A204.1 (cell line): Measurements from ENCODE around the gene CDC42BPG.
"Not testable (repeated sequence)": the region's sequence is repeated elsewhere in the genome, so short reads cannot be mapped to it uniquely, and the experiment has no call there.

Experiments
- FAIRE-seq: peaks from 2 replicates; lab custom pipeline; 2012; peaks lifted over from hg19 to GRCh38; lab: Jason Lieb, UNC

CDC42BPG gene

DNA sequence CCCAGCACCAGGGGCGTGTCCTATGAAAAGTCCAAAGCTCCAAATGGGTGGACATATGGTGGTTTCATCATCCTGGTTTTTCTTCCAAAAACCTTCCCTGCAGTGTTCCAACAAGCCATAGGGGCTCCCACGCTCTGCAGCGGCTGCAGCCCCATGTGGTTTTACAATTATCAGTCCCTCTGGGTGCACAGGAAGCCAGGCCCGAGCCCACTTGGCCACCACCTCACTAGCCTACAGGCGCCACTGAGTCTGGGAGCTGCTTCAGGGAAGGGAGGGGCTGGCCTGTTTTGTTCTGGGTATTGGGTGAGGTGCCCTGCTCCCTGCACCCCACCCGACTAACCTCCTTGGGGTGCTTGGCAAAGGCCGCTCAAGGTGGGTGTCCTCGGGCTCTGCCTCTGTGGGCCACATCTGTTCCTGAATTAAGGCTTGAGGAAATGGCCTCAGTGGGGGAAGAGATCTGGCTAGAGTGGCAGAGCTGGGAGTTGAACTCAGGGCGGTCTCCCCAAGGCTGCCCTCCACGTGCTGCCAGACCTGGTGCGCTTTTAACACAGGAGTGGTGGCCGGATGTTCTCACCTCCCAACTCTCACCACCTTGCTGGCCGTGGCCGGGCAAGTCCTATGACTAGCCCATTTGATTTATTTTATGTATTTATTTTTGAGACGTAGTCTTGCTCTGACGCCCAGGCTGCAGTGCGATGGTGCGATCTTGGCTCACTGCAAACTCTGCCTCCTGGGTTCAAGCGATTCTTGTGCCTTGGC lies 5.3 kb upstream of the CDC42BPG start:
- no peak for FAIRE-seq

DNA sequence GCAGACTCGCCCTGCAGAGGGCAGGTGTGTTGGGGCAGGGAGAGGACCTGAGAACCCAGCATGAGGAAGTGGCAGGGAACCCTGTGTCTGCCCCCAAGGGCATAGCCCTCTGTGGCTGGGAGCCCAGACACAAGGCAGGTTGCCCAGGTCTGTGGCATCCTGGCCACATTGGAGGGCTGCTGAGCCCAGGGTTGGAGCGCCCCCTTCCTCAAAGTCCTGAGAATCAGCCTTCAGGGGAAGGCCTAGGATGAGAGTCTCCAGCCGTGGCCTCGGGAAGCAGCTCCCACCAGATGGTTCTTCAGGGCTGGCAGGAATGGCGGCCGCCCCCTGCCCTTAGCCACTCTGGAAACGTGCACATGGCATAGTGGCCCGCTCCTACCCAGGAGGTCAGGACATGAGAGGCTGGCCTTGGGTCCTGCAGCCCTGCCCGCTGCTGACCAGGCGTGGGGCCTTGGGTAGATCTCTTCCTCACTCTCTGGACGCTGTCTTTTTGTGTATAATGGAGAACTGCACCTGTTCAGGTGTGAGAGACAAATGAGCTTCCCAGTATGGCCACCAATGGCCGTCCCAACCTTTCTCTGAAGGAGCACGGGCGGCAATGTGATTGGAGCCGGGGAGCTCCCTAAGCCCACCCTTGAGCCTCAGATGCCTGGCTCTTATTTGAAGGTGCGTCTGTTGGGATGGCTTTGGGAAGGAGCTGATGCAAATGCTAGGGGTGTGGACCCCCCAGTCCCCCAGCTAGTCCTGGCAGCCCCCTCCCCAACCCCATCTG lies 4.6 kb upstream of the CDC42BPG start:
- no peak for FAIRE-seq

DNA sequence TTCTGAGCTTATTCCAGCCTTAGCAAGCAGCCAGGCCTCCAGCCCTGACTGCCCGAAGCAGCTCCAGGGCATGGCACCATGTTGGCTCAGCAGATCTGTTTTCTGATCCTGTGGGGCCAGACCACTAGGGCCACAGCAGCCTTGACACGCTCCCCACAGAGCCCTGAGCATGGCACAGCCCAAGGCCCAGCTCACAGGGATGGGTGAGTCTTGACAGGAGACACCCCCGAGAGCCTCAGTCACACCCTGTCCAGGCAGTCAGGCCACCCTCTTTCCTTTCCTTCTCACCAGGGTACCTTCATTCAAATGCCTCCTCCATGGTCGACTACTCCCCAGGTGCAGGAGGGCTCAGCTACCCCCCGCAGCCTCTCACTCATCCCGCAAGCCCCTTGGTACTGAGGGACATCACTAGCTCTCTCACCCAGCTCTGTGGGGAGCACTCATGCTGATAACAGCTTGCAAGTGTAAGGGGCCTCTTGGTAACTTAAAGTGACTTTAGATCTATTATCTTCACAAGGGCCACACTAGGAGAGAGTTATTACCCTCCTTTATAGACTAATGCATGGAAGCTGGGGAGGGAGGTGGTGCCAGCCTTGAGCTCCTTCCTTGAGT lies 3.9 kb upstream of the CDC42BPG start:
- no peak for FAIRE-seq

DNA sequence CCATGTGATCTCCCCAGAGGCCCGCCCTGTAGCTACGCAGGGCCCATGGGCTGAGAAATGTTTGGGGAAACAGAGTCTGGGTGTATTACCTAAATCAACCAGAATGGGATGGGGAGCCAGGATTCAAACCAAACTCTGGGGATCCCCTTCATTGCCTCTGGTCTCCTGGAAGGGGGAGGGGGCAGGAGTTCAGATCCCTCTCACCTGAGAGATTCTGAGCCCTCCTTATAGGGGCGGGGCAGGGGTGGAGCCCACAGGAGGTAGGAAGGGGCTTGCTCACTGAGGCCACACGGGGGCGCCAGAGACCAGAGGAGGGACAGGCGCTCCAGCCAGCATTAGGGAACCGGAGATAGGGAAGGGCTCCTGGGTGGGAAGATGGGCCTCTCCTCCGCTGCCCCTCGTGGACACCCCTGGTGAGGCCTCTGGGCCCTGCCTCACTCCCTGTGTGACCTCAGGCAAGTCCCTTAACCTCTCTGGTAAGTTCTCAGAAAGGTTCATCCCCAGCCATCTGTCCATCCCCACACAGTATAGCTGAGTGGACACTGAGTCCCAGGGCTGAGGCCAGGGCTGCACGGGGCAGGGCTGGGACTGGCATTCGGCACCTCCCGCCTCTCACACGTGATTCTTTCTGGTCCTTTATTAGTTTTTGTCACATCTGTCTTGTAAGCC lies 2.7 kb upstream of the CDC42BPG start:
- FAIRE-seq: no peak

DNA sequence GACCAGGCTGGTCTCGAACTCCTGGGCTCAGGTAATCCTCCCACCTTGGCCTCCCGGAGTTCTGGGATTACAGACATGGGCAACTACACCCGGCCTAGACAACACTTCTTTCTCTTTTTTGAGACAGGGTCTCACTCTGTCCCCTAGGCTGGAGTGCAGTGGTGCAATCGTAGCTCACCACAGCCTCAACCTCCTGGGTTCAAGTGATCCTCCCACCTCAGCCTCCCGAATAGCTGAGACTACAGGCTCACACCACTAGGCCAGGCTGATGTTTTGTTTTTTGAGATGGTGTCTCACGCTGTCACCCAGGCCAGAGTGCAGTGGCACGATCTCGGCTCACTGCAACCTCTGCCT lies 1.3 kb upstream of the CDC42BPG start:
- not testable (repeated sequence) for FAIRE-seq

DNA sequence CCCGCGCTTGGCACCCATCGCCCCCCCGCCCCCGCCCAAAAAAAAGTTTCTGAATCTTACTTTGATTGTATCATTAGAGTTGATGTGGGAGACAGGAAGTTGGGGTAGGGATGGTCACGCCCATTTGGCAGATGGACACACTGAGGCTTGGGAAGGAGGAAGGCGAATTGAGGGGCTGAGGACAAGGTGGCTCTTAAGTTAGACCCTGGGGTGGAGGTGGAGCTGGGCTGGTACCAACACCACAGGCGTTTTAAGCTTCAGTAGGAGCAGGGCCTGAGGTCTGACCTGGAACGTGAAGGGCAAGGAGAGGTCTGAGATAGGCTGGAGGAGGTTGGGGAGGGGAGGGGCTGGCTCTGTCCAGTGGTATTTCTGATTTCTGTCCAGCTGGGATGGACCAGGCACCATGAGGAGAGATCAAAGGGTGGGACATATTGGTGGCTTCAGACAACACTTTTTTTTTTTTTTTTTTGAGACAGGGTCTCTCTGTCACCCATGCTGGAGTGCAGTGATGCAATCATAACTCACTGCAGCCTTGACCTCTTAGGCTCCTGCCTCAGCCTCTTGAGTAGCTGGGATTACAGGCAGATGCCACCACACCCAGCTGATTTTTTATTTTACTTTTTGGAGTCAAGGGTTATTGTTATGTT lies 799 bp upstream of the CDC42BPG start:
- no peak for FAIRE-seq

DNA sequence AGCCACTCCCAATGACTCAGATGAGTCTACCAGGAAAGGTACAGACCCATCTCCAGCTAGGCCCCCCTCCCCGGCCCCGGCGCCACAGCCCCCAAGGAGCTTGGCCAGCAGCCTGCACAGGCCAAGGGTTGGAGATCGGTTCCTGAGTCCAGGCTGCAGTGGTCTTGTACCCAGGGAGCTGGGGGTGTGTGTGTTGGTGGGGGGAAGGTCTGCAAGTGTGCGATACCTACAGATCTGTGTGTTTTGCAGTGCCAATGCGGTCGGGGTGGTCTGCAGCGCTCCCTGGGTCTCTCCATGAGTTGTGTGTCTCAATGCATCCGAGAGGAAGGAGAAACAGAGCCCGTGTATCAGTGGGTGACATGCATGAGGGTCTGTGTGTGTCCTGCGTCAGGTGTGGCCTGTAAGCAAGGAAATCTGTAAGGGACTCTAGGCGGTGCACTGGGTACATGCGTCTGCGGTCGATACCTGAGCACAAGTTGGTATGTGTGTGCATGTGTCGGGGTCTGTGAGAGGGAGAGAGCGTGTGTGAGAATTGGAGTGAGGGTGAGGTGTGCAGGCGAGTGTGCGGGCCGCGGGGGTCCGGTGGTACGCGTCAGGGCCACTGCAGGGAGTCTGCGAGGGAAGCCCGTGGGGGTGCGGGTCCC lies 645 bp downstream of the CDC42BPG start:
- FAIRE-seq: no peak

DNA sequence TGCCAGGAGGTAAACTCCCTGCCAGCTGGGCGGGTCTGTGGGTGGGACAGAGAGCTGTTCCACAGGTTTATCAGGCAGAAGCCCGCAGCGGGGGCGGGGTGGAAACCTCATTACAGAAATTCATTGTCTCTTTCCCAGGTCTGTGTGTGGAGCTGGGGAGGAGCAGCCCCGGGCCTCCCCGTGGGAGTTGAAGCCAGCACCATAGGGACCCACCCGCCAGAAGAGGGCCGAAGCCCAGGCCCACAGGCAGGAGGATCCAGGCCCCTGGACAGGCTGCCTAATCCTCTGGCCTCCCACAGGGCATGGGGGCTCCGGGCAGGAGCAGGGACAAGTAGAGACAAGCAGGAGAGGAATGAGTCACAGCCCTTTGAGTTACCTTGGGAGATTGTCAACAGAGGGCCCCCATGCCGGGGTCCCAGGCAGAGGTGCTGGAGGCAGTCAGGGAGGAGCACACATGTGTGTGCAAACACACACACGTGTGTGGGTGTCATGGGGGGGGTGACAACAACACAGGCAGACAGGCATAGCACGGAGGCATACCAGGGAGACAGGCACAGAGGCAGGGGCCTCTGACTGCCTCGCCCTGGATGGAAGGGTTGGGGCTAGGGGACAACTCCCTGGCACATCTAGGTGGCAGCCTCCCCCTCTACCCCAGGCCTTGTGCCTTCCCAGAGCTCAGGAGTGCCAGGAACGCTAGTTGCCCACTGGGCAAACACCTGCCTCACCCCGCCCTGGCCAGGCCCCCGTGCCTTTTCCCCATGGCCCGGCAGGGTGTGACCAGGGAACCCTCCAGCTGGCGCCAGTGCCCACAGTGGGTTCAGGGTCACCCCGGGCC lies 1.4 kb downstream of the CDC42BPG start:
- FAIRE-seq: no peak

DNA sequence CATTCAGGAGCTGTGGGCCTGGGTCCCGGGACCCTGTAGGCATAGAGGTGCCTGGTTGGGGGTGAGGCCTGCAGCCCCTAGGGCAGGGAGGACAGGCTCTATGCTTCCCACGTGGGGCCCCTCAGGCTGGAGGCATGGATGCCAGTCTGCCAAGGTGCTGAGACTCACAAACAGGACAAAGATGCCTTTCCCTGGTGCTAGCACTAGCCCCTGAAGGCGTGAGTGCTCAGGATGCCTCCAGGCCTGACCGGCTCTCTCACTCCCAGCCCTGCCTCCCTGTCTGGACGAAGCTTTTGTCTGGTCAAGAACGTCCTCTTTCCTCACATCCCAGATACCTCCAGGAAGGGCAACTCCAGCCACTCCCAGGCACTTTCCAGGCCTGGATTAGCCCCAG lies 2.1 kb downstream of the CDC42BPG start:
- no peak for FAIRE-seq

DNA sequence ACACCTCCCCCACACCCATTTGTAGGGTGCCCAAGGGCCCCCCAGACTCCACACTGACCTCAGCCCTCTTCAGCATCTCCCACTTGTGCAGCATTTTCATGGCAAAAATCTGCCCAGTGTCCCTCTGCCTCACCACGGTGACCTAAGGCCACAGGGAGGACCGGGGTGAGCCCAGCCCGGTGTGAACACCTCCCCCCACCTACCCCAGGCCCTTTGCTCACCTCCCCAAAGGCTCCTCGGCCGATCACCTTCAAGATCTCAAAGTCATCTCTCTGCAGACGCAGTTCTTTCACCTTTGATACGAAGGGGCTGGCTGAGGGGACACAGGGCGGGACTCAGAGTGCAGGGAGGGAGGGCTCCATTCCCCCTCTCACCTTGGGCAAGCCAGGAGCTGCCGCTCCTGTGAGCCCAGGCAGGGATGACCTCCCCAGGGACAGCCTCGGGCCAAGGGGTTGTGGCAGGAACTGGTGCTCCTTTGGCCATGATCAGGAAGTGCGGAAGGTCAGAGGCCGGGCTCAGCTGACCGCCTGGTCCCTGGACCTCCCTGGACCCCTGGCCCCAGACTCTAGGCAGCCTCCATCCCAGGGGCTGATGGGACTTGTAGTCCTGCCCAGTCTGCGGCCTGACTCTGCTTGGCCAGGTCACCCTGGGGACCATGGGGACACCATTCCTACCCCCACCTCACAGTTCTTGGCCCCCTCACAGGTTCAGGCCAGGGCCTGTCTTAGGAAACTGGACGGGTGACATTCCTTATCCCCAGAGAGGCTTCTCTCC lies 2.7 kb downstream of the CDC42BPG start:
- FAIRE-seq: no peak

DNA sequence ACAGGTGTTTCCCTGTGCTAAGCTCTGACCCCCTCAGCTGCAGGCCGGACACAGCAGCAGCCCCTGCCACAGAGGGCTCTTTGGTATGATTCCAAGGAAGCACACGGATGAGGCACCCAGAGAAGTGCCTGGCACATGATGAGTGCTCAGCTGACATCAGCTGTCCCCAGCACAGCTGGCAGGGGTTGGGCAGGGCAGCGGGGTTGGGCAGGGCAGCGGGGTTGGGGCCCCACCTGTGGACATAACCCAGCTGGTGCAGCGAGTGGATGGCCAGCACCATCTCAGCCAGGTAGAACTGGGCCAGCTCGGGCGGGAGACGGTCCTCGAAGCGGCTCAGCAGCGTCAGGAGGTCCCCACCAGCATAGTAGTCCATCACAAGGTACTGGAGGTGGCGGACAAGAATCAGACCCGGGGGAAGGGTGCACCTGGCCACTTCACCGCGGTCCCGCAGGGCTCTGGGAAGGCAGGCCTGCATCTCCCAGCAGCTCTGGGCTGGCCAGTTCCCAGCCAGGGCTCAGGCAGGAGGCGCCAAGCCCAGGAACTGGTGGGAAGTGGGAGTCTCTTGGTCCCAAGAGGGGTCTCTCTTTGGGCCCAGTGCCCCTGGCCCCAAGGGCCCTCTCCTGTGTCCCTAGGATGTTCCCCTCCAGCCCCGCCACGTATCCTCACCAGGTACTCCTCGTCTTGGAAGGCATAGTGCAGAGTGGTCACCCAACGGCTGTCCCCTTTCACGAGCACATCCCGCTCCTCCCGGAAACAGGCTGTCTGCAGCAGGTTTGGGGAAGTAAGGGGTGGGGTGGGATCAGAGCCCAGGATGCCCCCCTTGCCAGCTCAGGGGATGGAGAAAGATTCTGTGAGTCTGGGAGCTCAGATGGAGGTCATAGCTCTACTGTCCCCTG lies 4.3 kb downstream of the CDC42BPG start:
- no peak for FAIRE-seq

DNA sequence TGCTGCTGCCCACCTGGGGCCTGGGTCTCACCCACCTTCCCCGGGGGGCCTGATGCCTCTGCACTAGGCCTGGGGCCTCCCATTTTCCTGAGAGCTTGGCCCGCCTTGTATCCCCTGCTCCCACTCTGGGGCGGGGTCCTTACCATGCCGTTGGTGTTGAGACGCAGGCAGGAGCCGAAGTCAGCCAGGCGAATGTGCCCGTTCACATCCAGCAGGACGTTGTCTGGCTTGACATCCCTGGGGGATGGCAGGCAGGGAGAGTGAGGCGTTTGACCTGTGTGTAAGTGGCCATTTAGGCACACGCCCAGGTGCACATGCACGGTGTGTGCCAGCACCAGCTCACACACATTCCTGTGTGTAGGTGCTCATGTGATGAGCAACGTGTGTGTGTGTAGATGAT lies 5.1 kb downstream of the CDC42BPG start:
- FAIRE-seq: no peak

DNA sequence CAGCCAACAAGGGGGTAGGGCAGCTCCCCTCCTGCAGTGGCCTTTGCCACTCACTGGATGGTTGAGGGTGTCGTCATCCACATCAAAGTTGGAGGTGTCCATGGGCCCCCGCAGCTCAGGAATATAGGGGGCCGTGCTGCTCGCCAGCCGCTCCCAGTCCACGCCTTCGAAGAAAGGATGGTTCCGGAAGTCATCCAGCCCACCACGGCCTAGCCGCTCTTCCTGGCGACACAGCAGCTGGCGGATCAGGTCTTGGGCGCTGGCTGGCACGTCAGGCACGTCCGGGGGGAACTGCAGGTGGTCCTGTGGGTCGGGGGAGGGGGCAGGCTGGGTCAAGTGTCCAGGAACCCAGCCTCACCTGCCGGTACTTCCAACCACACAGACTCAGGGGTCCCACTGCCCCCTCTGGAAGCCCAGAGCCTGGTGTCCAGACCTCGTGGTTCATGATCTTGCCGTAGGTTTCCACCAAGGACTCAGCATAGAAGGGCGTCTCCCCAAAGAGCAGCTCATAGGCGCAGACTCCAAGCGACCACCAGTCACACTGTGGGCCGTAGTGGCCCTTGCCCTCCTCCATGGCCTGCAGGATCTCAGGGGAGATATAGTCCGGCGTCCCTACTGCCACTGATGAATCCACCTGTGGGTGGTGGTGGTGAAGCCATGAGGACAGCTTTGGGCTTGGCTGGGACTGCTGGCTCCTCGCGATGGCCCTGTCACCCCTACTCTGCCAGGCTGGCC lies 5.7 kb downstream of the CDC42BPG start:
- no peak for FAIRE-seq

DNA sequence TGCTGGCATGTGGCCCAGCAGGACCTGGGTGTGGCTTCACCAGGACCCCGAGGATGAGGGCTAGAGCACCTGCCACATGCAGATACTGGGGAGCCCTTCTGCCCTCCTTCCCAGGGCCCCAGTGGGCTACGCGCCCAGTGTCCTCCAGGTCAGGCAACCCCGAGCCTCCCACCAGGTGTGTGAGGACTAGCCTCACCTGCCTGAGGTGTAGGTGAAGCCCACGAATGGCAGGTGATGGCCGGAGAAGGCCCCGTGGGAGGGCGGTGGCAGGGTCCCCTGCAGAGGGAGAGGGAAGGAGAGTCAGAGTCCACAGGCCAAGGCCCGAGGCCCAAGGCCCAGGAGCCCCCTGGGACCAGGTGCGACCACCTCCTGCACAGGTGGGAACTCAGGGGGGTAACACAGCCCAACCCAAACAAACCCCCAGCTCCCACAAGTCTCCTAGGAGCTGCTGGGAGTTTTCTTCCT lies 6.5 kb downstream of the CDC42BPG start:
- FAIRE-seq: no peak

DNA sequence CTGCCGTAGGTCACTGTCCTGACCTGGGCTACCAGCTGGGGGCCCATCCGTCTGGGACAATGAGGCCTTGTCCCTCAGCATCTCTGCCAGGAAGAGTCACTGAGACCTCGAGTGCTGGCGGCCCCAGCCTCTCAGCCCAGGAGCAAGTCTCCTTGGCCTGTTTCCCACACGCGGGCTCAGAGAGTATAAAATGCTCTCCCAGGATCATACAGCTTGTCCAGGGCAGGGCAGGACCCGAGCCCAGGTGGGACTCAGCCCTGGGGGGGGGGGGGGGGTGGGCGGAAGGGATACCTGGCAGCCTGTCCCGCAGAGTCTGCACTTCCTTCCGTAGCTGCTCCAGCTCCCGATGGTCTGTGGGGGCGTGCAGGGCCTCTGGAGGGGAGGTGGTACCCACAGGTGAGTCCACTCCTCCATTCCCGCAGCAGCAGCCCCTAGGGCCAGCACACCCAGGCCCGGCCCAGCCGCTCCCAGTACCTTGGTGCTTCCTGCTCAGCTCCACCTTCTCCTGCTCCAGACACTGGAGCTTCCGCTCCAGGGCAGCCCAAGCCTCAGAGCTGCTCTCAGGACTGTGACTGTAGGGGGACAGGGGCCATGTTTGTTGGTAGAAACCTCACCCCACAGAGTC lies 7.9 kb downstream of the CDC42BPG start:
- FAIRE-seq: no peak

DNA sequence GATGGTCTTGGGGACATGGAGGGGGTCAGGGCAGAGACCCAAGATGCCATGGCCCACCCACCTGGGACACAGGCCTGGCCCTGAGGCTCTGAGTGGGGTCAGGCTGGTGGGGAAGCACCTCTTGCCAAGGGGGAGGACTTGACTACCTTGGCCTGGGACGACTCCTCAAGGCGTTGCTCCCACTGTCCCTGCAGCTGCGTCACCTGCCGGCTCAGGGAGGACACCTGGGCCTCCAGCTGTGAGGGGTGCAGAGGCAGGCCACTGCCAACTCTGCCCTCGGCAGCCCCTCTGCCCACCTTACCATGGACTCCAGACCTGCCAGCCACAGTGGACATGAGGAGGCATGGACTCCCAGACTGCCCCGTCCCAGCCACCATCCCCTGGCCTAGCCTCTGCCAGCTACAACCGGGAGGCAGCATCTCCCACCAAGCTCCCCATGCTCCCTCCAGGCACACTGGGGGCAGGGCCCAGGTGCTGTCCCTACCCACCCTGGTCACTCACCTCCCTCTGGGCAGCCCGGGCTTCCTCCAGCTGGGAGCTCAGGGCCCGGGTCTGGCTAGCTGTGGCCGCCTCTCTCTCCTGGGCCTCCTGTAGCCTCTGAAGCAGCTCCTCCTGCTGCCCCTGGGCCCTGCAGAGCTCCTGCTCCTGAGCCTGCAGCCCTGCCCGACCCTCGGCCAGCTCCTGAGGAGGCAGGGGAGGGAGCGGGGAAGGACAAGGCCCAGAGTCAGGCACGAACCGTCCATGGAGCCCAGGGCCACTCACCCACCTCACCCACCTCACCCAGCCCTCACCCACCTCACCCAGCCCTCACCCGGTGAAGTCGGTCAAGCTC lies 8.6 kb downstream of the CDC42BPG start:
- FAIRE-seq: no peak
